Measurements from ENCODE around the gene FAM120B.
"Not testable (repeated sequence)": the region's sequence is repeated elsewhere in the genome, so short reads cannot be mapped to it uniquely, and the experiment has no call there.

The FAM120B gene

GRCh38 chr6:170381562-170381961 lies 75.0 kb downstream of the FAM120B start:
- H3K4me3 ChIP-seq (ENCODE audit: low read length): no peak overlapping the region
- no peaks in the 10 kb centered on the region for H3K4me1 ChIP-seq (ENCODE audit: control insufficient read depth, insufficient read depth, low read length)
- peaks cover 13% of the 10 kb centered on the region for H3K36me3 ChIP-seq (ENCODE audit: control insufficient read depth, insufficient read depth, low read length, severe bottlenecking)
- H3K9ac ChIP-seq (ENCODE audit: low read length): no peak overlapping the region
- H3K27me3 ChIP-seq (replicated peaks; ENCODE audit: control insufficient read depth, insufficient read depth, low read length): no peaks in the 10 kb centered on the region
- no peak for DNase-seq (ENCODE audit: low read depth)
- H3K9me3 ChIP-seq (ENCODE audit: control insufficient read depth, low read length): no peaks in the 10 kb centered on the region

DNA sequence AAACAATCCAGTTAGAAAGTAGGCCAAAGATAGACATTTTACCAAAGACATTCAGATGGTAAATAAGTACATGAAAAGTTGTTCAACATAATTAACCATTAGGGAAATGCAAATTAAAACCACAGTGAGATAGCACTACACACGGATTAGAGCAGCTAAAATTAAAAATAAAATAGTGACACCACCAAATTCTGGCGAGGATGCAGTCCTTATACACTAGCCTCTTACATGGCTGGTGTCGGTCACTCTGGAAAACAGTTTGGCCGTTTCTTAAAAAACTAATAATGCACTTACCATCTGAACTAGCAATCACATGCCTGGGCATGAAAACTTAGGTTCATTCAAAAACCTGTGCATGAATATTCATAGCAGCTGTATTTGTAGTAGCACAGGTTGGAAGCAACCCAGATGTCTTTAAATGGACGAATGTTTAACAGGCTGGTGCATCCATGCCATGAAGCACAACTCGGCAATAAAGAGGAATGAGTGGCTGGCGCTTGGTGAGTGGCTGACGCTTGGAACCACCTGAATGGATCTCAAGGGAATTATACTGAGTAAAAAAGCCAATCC lies 77.0 kb downstream of the FAM120B start:
- Histone ChIP-seq H3K9ac (ENCODE audit: low read length) (no peak overlapping the region), H3K4me1 (ENCODE audit: control insufficient read depth, insufficient read depth, low read length) (no peaks in the 10 kb centered on the region), H3K4me3 (ENCODE audit: low read length) (no peak overlapping the region), H3K36me3 (ENCODE audit: control insufficient read depth, insufficient read depth, low read length, severe bottlenecking) (peaks cover 19% of the 10 kb centered on the region), H3K9me3 (ENCODE audit: control insufficient read depth, low read length) (no peaks in the 10 kb centered on the region), H3K27me3 (replicated peaks; ENCODE audit: control insufficient read depth, insufficient read depth, low read length) (no peaks in the 10 kb centered on the region)
- no peak for DNase-seq (ENCODE audit: low read depth)

- H3K27me3 ChIP-seq (replicated peaks; ENCODE audit: control insufficient read depth, insufficient read depth, low read length): no peaks in the 10 kb centered on the region
- no peaks in the 10 kb centered on the region for H3K9me3 ChIP-seq (ENCODE audit: control insufficient read depth, low read length)
- H3K9ac ChIP-seq (ENCODE audit: low read length): no peak overlapping the region
- no peak overlapping the region for H3K4me3 ChIP-seq (ENCODE audit: low read length)
- peaks cover 33% of the 10 kb centered on the region for H3K36me3 ChIP-seq (ENCODE audit: control insufficient read depth, insufficient read depth, low read length, severe bottlenecking)
- peaks cover 4% of the 10 kb centered on the region for H3K4me1 ChIP-seq (ENCODE audit: control insufficient read depth, insufficient read depth, low read length)
- DNase-seq (ENCODE audit: low read depth): no peak
These were observed 78.9 kb downstream of the FAM120B start for GRCh38 chr6:170385506-170385905.

- peak; percentile 85 for DNase-seq (ENCODE audit: low read depth)
- H3K4me1 ChIP-seq (ENCODE audit: control insufficient read depth, insufficient read depth, low read length): peaks cover 4% of the 10 kb centered on the region
- H3K9ac ChIP-seq (ENCODE audit: low read length): no peak overlapping the region
- no peak overlapping the region for H3K4me3 ChIP-seq (ENCODE audit: low read length)
- H3K9me3 ChIP-seq (ENCODE audit: control insufficient read depth, low read length): no peaks in the 10 kb centered on the region
- no peaks in the 10 kb centered on the region for H3K27me3 ChIP-seq (replicated peaks; ENCODE audit: control insufficient read depth, insufficient read depth, low read length)
- H3K36me3 ChIP-seq (ENCODE audit: control insufficient read depth, insufficient read depth, low read length, severe bottlenecking): peaks cover 52% of the 10 kb centered on the region
These were observed 81.6 kb downstream of the FAM120B start for GRCh38 chr6:170388113-170388512.

GRCh38 chr6:170393033-170393432 lies 86.5 kb downstream of the FAM120B start:
- Histone ChIP-seq H3K36me3 (ENCODE audit: control insufficient read depth, insufficient read depth, low read length, severe bottlenecking) (peaks cover 85% of the 10 kb centered on the region), H3K27me3 (replicated peaks; ENCODE audit: control insufficient read depth, insufficient read depth, low read length) (no peaks in the 10 kb centered on the region), H3K4me3 (ENCODE audit: low read length) (no peak overlapping the region), H3K9me3 (ENCODE audit: control insufficient read depth, low read length) (no peaks in the 10 kb centered on the region), H3K9ac (ENCODE audit: low read length) (no peak overlapping the region), H3K4me1 (ENCODE audit: control insufficient read depth, insufficient read depth, low read length) (peaks cover 4% of the 10 kb centered on the region)
- DNase-seq (ENCODE audit: low read depth): no peak

GRCh38 chr6:170393807-170394399 lies 87.3 kb downstream of the FAM120B start:
- peaks cover 80% of the 10 kb centered on the region for H3K36me3 ChIP-seq (ENCODE audit: control insufficient read depth, insufficient read depth, low read length, severe bottlenecking)
- no peaks in the 10 kb centered on the region for H3K9me3 ChIP-seq (ENCODE audit: control insufficient read depth, low read length)
- H3K4me3 ChIP-seq (ENCODE audit: low read length): no peak overlapping the region
- H3K27me3 ChIP-seq (replicated peaks; ENCODE audit: control insufficient read depth, insufficient read depth, low read length): no peaks in the 10 kb centered on the region
- no peak overlapping the region for H3K9ac ChIP-seq (ENCODE audit: low read length)
- peaks cover 4% of the 10 kb centered on the region for H3K4me1 ChIP-seq (ENCODE audit: control insufficient read depth, insufficient read depth, low read length)
- no peak for DNase-seq (ENCODE audit: low read depth)

GRCh38 chr6:170394980-170395379 lies 88.4 kb downstream of the FAM120B start:
- Histone ChIP-seq H3K27me3 (replicated peaks; ENCODE audit: control insufficient read depth, insufficient read depth, low read length) (no peaks in the 10 kb centered on the region), H3K9me3 (ENCODE audit: control insufficient read depth, low read length) (no peaks in the 10 kb centered on the region), H3K36me3 (ENCODE audit: control insufficient read depth, insufficient read depth, low read length, severe bottlenecking) (peaks cover 72% of the 10 kb centered on the region), H3K4me1 (ENCODE audit: control insufficient read depth, insufficient read depth, low read length) (no peaks in the 10 kb centered on the region), H3K4me3 (ENCODE audit: low read length) (no peak overlapping the region), H3K9ac (ENCODE audit: low read length) (no peak overlapping the region)
- DNase-seq (ENCODE audit: low read depth): no peak

GRCh38 chr6:170398743-170399369 lies 92.3 kb downstream of the FAM120B start:
- not testable (repeated sequence) for H3K4me1 ChIP-seq (ENCODE audit: control insufficient read depth, insufficient read depth, low read length); H3K27me3 ChIP-seq (replicated peaks; ENCODE audit: control insufficient read depth, insufficient read depth, low read length); DNase-seq (ENCODE audit: low read depth); H3K4me3 ChIP-seq (ENCODE audit: low read length); H3K9me3 ChIP-seq (ENCODE audit: control insufficient read depth, low read length); H3K9ac ChIP-seq (ENCODE audit: low read length)
- peaks cover 58% of the 10 kb centered on the region for H3K36me3 ChIP-seq (ENCODE audit: control insufficient read depth, insufficient read depth, low read length, severe bottlenecking)

GRCh38 chr6:170399955-170400558 lies 93.5 kb downstream of the FAM120B start:
- H3K4me1 ChIP-seq (ENCODE audit: control insufficient read depth, insufficient read depth, low read length); H3K9me3 ChIP-seq (ENCODE audit: control insufficient read depth, low read length); H3K4me3 ChIP-seq (ENCODE audit: low read length); DNase-seq (ENCODE audit: low read depth); H3K27me3 ChIP-seq (replicated peaks; ENCODE audit: control insufficient read depth, insufficient read depth, low read length); H3K9ac ChIP-seq (ENCODE audit: low read length): not testable (repeated sequence)
- H3K36me3 ChIP-seq (ENCODE audit: control insufficient read depth, insufficient read depth, low read length, severe bottlenecking): peaks cover 58% of the 10 kb centered on the region

DNA sequence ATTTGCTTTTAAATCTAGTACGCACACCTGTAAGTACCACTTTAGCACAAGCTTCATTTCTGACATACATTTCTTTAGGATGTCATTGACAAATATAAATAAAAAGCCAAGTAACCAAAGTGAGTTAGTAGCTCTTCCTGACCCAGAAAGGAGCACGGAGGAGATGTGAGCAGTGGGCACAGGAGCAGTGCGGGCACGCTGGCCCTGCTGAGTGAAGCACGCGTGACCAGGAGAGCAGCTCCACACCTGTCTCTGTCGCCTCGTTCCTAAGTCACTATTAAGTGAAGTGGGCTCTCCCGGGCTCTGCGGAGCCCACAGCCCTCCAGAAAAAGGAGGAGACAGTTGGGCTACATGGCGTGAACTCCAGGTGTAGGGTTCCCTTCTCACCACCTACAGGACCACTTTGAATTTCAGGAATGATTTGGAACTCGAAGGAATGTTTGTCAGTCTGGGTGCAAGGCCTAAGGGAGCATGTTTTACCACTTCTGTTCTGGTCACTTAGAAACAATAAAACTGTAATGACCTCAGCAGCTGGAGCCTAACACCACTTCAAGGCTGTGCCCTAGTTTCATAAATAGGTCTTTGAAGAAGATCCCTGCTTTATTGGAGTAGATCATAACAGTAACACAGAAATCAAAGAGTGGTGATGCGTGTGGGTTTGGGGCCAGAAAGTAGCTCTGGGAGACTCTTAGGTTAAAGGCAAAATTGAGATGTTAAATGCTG lies 95.9 kb downstream of the FAM120B start:
- Histone ChIP-seq H3K4me3 (ENCODE audit: low read length) (no peak overlapping the region), H3K36me3 (ENCODE audit: control insufficient read depth, insufficient read depth, low read length, severe bottlenecking) (peaks cover 50% of the 10 kb centered on the region), H3K9ac (ENCODE audit: low read length) (no peak overlapping the region), H3K9me3 (ENCODE audit: control insufficient read depth, low read length) (no peaks in the 10 kb centered on the region), H3K4me1 (ENCODE audit: control insufficient read depth, insufficient read depth, low read length) (peaks cover 19% of the 10 kb centered on the region), H3K27me3 (replicated peaks; ENCODE audit: control insufficient read depth, insufficient read depth, low read length) (no peaks in the 10 kb centered on the region)
- no peak for DNase-seq (ENCODE audit: low read depth)

- Histone ChIP-seq H3K27me3 (replicated peaks; ENCODE audit: control insufficient read depth, insufficient read depth, low read length) (no peaks in the 10 kb centered on the region), H3K36me3 (ENCODE audit: control insufficient read depth, insufficient read depth, low read length, severe bottlenecking) (peaks cover 47% of the 10 kb centered on the region), H3K4me1 (ENCODE audit: control insufficient read depth, insufficient read depth, low read length) (peaks cover 23% of the 10 kb centered on the region), H3K4me3 (ENCODE audit: low read length) (no peak overlapping the region), H3K9me3 (ENCODE audit: control insufficient read depth, low read length) (no peaks in the 10 kb centered on the region), H3K9ac (ENCODE audit: low read length) (no peak overlapping the region)
- DNase-seq (ENCODE audit: low read depth): no peak
These were observed 96.9 kb downstream of the FAM120B start for GRCh38 chr6:170403451-170403850.

Measured in adipocyte (in vitro differentiated cells).